K562 (cell line): ENCODE data around the gene INO80D. TPM values are rescaled to one million over a fixed set of nuclear protein-coding genes. Genes with fewer than 3 reads are reported as not detected.

ENCODE experiments used
- ATAC-seq: fragments of 200-7000 bp; cut with Tn5 transposase; 3 replicates; pipeline ENCODE4 v1.9.1; 2020; ENCODE audit warnings: moderate library complexity
- BruUV-seq: library from RNA; stranded (reverse); fragments of 400-500 nt; replicated peaks from 2 replicates; lab custom pipeline; 2021; lab: Mats Ljungman, UMichigan
- CTCF ChIA-PET: fragments of 300-600 bp; formaldehyde crosslinking; extraction: SDS; loops from one replicate; lab custom pipeline; 2021; ENCODE audit warnings: low intra/inter-chr PET ratio; lab: Yijun Ruan, JAX
- POLR2A ChIA-PET: fragments of 300-600, 350-650 bp; sonication (Branson Sonifier 250); formaldehyde crosslinking; extraction: SDS; loops from one replicate; lab custom pipeline; 2021; ENCODE audit warnings: antibody characterized with exemption, inconsistent platforms; lab: Yijun Ruan, JAX
- DNase-seq, 4 experiments: peaks; one replicate each; pipeline versions ENCODE4 v3.0.0 to v3.0.0-alpha.2; 2011 to 2018; ENCODE audit warnings: low spot score in 3 of 4, mixed read lengths in 3 of 4; ENCODE audit errors: extremely low read depth in 1 of 4
- FAIRE-seq: peaks from 2 replicates; lab custom pipeline; 2011; peaks lifted over from hg19 to GRCh38; lab: Jason Lieb, UNC
- H2AFZ ChIP-seq: 2 replicates; pipeline ENCODE4 v1.6.0; 2011; ENCODE audit warnings: low read depth, low read length, control low read depth, inconsistent platforms
- H3K27ac ChIP-seq: fragments of 200-600 bp; 3 replicates; pipeline ENCODE4 v1.8.0; 2011; ENCODE audit warnings: low read depth, mild to moderate bottlenecking, control low read depth, inconsistent platforms, low read length, moderate library complexity, mixed read lengths; ENCODE audit errors: extremely low read depth
- H3K27me3 ChIP-seq, 2 experiments: fragments of 300-600 bp in 1 of 2; 2 replicates in 1 of 2; 3 replicates in 1 of 2; pipeline versions ENCODE4 v1.6.0 to v1.8.0; 2011; ENCODE audit warnings: inconsistent platforms in 2 of 2, low read length in 2 of 2, mild to moderate bottlenecking in 1 of 2, mixed read lengths in 1 of 2, moderate library complexity in 1 of 2; ENCODE audit not compliant: control insufficient read depth in 2 of 2, insufficient read depth in 2 of 2
- H3K36me3 ChIP-seq: fragments of 300-600 bp; 3 replicates; pipeline ENCODE4 v1.8.0; 2011; ENCODE audit warnings: mild to moderate bottlenecking, low read length, inconsistent platforms; ENCODE audit not compliant: control insufficient read depth, insufficient read depth
- H3K4me1 ChIP-seq, 2 experiments: fragments of 200-600 bp in 1 of 2; replicated peaks in 1 of 2; 2 replicates in 1 of 2; 3 replicates in 1 of 2; pipeline versions ENCODE4 v1.5.1 to v1.8.0; 2011; ENCODE audit warnings: inconsistent platforms in 2 of 2, low read length in 2 of 2, mild to moderate bottlenecking in 1 of 2, mixed read lengths in 1 of 2, moderate library complexity in 1 of 2; ENCODE audit not compliant: control insufficient read depth in 2 of 2, insufficient read depth in 2 of 2
- H3K4me2 ChIP-seq: 2 replicates; pipeline ENCODE4 v1.6.1; 2011; ENCODE audit warnings: low read length, control low read depth, inconsistent platforms, mixed read lengths; ENCODE audit not compliant: insufficient read depth
- H3K4me3 ChIP-seq: fragments of 200-600 bp; sonication (generic), shearing (Covaris generic); 2 replicates; pipeline ENCODE4 v1.5.1; 2016; ENCODE audit warnings: control low read depth, inconsistent platforms
- H3K79me2 ChIP-seq: fragments of 200-600 bp; 3 replicates; pipeline ENCODE4 v1.8.0; 2011; ENCODE audit warnings: low read length, inconsistent platforms; ENCODE audit not compliant: control insufficient read depth, insufficient read depth
- H3K9ac ChIP-seq, 2 experiments: 2 replicates each; pipeline versions ENCODE4 v1.6.0 to v1.6.1; 2011; ENCODE audit warnings: low read depth in 2 of 2, low read length in 2 of 2, control low read depth in 1 of 2, inconsistent platforms in 1 of 2, mild to moderate bottlenecking in 1 of 2, mixed read lengths in 1 of 2; ENCODE audit not compliant: insufficient read depth in 1 of 2
- H3K9me1 ChIP-seq: one replicate; pipeline ENCODE4 v1.6.0; 2011; ENCODE audit warnings: inconsistent platforms, mild to moderate bottlenecking, low read length, moderate library complexity; ENCODE audit not compliant: control insufficient read depth, insufficient read depth
- H3K9me3 ChIP-seq: replicated peaks from 2 replicates; pipeline ENCODE4 v1.5.1; 2011; ENCODE audit warnings: low read depth, low read length, inconsistent platforms; ENCODE audit not compliant: control insufficient read depth, insufficient read depth
- H4K20me1 ChIP-seq: replicated peaks from 2 replicates; pipeline ENCODE4 v1.6.1; 2011; ENCODE audit warnings: low read length, inconsistent platforms, mixed read lengths; ENCODE audit not compliant: control insufficient read depth, insufficient read depth
- BRD4 ChIP-seq: fragments of 200-600 bp; sonication (generic); IDR thresholded peaks from 2 replicates; pipeline ENCODE4 v1.6.1; 2017; ENCODE audit warnings: inconsistent platforms
- DEAF1 ChIP-seq: fragments of 450-650 bp; formaldehyde crosslinking; IDR thresholded peaks from 2 replicates; pipeline ENCODE4 v1.4.0; 2020; ENCODE audit warnings: mild to moderate bottlenecking, moderate library complexity
- HOMEZ ChIP-seq: fragments of 250-450 bp; sonication (Bioruptor Pico); IDR thresholded peaks from 2 replicates; pipeline ENCODE4 v1.4.0; 2020; ENCODE audit warnings: mild to moderate bottlenecking, moderate library complexity
- RB1 ChIP-seq: fragments of 450-650 bp; IDR thresholded peaks from 2 replicates; pipeline ENCODE4 v1.6.1; 2017; ENCODE audit warnings: low read depth, mild to moderate bottlenecking
- SMARCB1 ChIP-seq: IDR thresholded peaks from 2 replicates; pipeline ENCODE4 v1.6.1; 2011; ENCODE audit warnings: improper control_type of control experiment, low read depth; ENCODE audit not compliant: insufficient read length
- ZNF134 ChIP-seq: fragments of 250-450 bp; sonication (Bioruptor Pico); conservative IDR thresholded peaks from 2 replicates; pipeline ENCODE4 v1.4.0; 2020
- ZNF263 ChIP-seq: sonication (generic); formaldehyde crosslinking; IDR thresholded peaks from 2 replicates; pipeline ENCODE4 v1.8.0; 2022; ENCODE audit warnings: mild to moderate bottlenecking, missing genetic modification reagents, borderline replicate concordance
- ZNF282 ChIP-seq: sonication (generic); formaldehyde crosslinking; IDR thresholded peaks from 2 replicates; pipeline ENCODE4 v1.8.1; 2023; ENCODE audit warnings: missing genetic modification reagents
- ZNF699 ChIP-seq: fragments of 250-450 bp; sonication (Bioruptor Pico); IDR thresholded peaks from 2 replicates; pipeline ENCODE4 v1.8.0; 2021; ENCODE audit warnings: mild to moderate bottlenecking, moderate library complexity; ENCODE audit not compliant: insufficient replicate concordance
- WGBS: fragments of 100-300 bp; shearing (Covaris generic); methylation state at CpG from one replicate; pipeline ENCODE4 v1.1.6; 2016; ENCODE audit warnings: low coverage, mixed read lengths; ENCODE audit not compliant: insufficient coverage; ENCODE audit errors: missing lambda C conversion rate; 5-methylcytosine and 5-hydroxymethylcytosine counted together
- in situ Hi-C: fragments of 300-500 bp; cut with MboI; formaldehyde crosslinking; loops from 4 replicates; pipeline ENCODE4 v1.15.0; 2018; ENCODE audit warnings: inconsistent platforms, mixed read lengths
- intact Hi-C: fragments of 100-400 bp; cut with micrococcal nuclease; formaldehyde crosslinking; loops from 2 replicates; pipeline ENCODE4 v1.14.2; 2022
- polyA plus RNA-seq, 8 experiments: library from polyadenylated mRNA; depleted of rRNA in 4 of 8; stranded (reverse) in 5 of 8; unstranded in 3 of 8; fragments of >200 nt; fragmentation: Nextera tagmentation in 2 of 8; fragmentation: Illumina TruSeq in 1 of 8; extraction: Ambion mirVana in 2 of 8; extraction: Trizol in 1 of 8; gene quantifications; 2 replicates each; pipeline versions ENCODE4 v1.2.1 to v1.2.3, GENCODE V29; 2011 to 2014; ENCODE audit warnings: inconsistent platforms in 1 of 8, missing spikeins in 1 of 8
- total RNA-seq, 7 experiments: library from RNA; depleted of rRNA in 6 of 7; stranded (reverse); fragments of >200 nt in 6 of 7; fragmentation: Illumina TruSeq in 2 of 7; extraction: Trizol in 2 of 7; gene quantifications; 2 replicates each; pipeline versions ENCODE4 v1.2.1 to v1.2.3, GENCODE V29; 2011 to 2021; ENCODE audit warnings: low replicate concordance in 1 of 7
- TF ChIP-seq, protein P1 (sequence below): fragments of 200-400 bp; formaldehyde crosslinking; IDR thresholded peaks from 2 replicates; pipeline ENCODE4 v1.6.1; 2017; ENCODE audit warnings: mild to moderate bottlenecking, low read depth, low read length, moderate library complexity
- TF ChIP-seq, protein P2 (sequence below): fragments of 250-450 bp; sonication (Bioruptor Pico); IDR thresholded peaks from 2 replicates; pipeline ENCODE4 v1.8.0; 2022; ENCODE audit warnings: moderate library complexity, mild to moderate bottlenecking, inconsistent platforms

Gene INO80D
- total and polyA plus RNA-seq, 9 of the 15 experiments (the other 6 are each of a cell fraction or from before 2014, with no cell fraction given), result 0.64 to 8.1 (median 2.9) TPM

- no peak overlapping the region for H3K9ac ChIP-seq
- no peak overlapping the region for H3K4me3 ChIP-seq
- CTCF ChIA-PET, result no interaction called here
- H3K9me1 ChIP-seq, result no peaks in the 10 kb centered on the region
- in situ Hi-C loops, result no loop called here
- intact Hi-C loops, result no loop called here
- no peak for TF ChIP-seq ZNF263 (CRISPR knock-in tag)
- TF ChIP-seq HOMEZ (CRISPR knock-in tag), result no peak
- no peak for TF ChIP-seq DEAF1 (CRISPR knock-in tag)
- TF ChIP-seq ZNF282, result no peak
- TF ChIP-seq RB1, result no peak
- no peak for TF ChIP-seq SMARCB1
- no peak for TF ChIP-seq ZNF134 (CRISPR knock-in tag)
- TF ChIP-seq, protein P1, sequence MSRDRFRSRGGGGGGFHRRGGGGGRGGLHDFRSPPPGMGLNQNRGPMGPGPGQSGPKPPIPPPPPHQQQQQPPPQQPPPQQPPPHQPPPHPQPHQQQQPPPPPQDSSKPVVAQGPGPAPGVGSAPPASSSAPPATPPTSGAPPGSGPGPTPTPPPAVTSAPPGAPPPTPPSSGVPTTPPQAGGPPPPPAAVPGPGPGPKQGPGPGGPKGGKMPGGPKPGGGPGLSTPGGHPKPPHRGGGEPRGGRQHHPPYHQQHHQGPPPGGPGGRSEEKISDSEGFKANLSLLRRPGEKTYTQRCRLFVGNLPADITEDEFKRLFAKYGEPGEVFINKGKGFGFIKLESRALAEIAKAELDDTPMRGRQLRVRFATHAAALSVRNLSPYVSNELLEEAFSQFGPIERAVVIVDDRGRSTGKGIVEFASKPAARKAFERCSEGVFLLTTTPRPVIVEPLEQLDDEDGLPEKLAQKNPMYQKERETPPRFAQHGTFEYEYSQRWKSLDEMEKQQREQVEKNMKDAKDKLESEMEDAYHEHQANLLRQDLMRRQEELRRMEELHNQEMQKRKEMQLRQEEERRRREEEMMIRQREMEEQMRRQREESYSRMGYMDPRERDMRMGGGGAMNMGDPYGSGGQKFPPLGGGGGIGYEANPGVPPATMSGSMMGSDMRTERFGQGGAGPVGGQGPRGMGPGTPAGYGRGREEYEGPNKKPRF, result no peak
- TF ChIP-seq, protein P2, sequence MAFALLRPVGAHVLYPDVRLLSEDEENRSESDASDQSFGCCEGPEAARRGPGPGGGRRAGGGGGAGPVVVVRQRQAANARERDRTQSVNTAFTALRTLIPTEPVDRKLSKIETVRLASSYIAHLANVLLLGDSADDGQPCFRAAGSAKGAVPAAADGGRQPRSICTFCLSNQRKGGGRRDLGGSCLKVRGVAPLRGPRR (CRISPR knock-in tag), result no peak
- TF ChIP-seq ZNF699 (CRISPR knock-in tag), result no peak
- TF ChIP-seq BRD4, result no peak
- TF ChIP-seq, all 486 proteins: peak for 0
- 72% methylated on average over 3 of the region's 9 CpGs for WGBS
- Histone ChIP-seq H3K27ac (no peak overlapping the region), H3K36me3 (no peaks in the 10 kb centered on the region), H3K27me3 (no peaks in the 10 kb centered on the region), H3K79me2 (no peaks in the 10 kb centered on the region), H3K4me2 (no peak overlapping the region), H3K4me1 (no peaks in the 10 kb centered on the region), H4K20me1 (no peaks in the 10 kb centered on the region), H3K9me3 (no peaks in the 10 kb centered on the region), H2AFZ (no peak overlapping the region)
- no peak for ATAC-seq
- POLR2A ChIA-PET, result interaction anchor here (1.1 kb wide), 1 partner anchor 61 kb away, joined by 3 read pairs; the partner anchor contains the start of genes EEF1B2 and NDUFS1
- no TSS peak for BruUV-seq
- DNase-seq, result no peak
- FAIRE-seq, result no peak
Observed at GRCh38 chr2:206098471-206098870, 12.5 kb upstream of the INO80D start.
